HEK293 (cell line): ENCODE data around the gene ZNF273.
"Not testable (repeated sequence)": the region's sequence is repeated elsewhere in the genome, so short reads cannot be mapped to it uniquely, and the experiment has no call there.

Source experiments
- CTCF ChIA-PET: fragments of 350-600 bp; formaldehyde crosslinking; extraction: SDS; loops from one replicate; lab custom pipeline; 2021; ENCODE audit warnings: antibody characterized with exemption; lab: Yijun Ruan, JAX
- POLR2A ChIA-PET: fragments of 300-600 bp; formaldehyde crosslinking; extraction: SDS; loops from one replicate; lab custom pipeline; 2020; ENCODE audit warnings: antibody characterized with exemption, inconsistent platforms; lab: Yijun Ruan, JAX
- H3K27ac ChIP-seq: fragments of 200-500 bp; sonication (Bioruptor generic); 2 replicates; pipeline ENCODE4 v1.5.1; 2014; ENCODE audit warnings: low read depth, low read length, control low read depth, inconsistent platforms; ENCODE audit errors: extremely low read depth
- H3K36me3 ChIP-seq, 2 experiments: fragments of 200-500 bp in 1 of 2; sonication (Bioruptor generic) in 1 of 2; 1 replicate in 1 of 2; 2 replicates in 1 of 2; pipeline ENCODE4 v1.5.1; 2014 to 2017; ENCODE audit warnings: inconsistent platforms in 2 of 2, low read length in 2 of 2; ENCODE audit not compliant: control insufficient read depth in 2 of 2, insufficient read depth in 1 of 2
- H3K4me1 ChIP-seq: fragments of 200-500 bp; sonication (Bioruptor generic); 2 replicates; pipeline ENCODE4 v1.5.1; 2014; ENCODE audit warnings: mild to moderate bottlenecking, low read length, inconsistent platforms; ENCODE audit not compliant: control insufficient read depth, insufficient read depth
- H3K4me3 ChIP-seq: 2 replicates; pipeline ENCODE4 v1.5.1; 2011; ENCODE audit warnings: low read depth, mild to moderate bottlenecking, control low read depth, low read length, moderate library complexity
- H3K9me3 ChIP-seq: fragments of 200-500 bp; sonication (Bioruptor generic); 2 replicates; pipeline ENCODE4 v1.5.1; 2014; ENCODE audit warnings: low read depth, low read length, inconsistent platforms; ENCODE audit not compliant: control insufficient read depth, insufficient read depth
- BCL11A ChIP-seq: fragments of 450-650 bp; formaldehyde crosslinking; IDR thresholded peaks from 2 replicates; pipeline ENCODE4 v1.5.1; 2016; ENCODE audit warnings: low read depth, missing biosample characterization, missing genetic modification characterization
- BCL11B ChIP-seq: fragments of 450-650 bp; formaldehyde crosslinking; IDR thresholded peaks from 2 replicates; pipeline ENCODE4 v1.5.1; 2016; ENCODE audit warnings: low read depth, missing biosample characterization, missing genetic modification characterization
- MYNN ChIP-seq: fragments of 450-650 bp; formaldehyde crosslinking; IDR thresholded peaks from 2 replicates; pipeline ENCODE4 v1.5.1; 2016; ENCODE audit warnings: missing biosample characterization, missing genetic modification characterization, borderline replicate concordance
- OSR2 ChIP-seq: fragments of 450-650 bp; formaldehyde crosslinking; IDR thresholded peaks from 2 replicates; pipeline ENCODE4 v1.5.1; 2016; ENCODE audit warnings: missing biosample characterization, missing genetic modification characterization
- ZBTB1 ChIP-seq: fragments of 450-650 bp; formaldehyde crosslinking; IDR thresholded peaks from 2 replicates; pipeline ENCODE4 v1.5.1; 2016; ENCODE audit warnings: missing biosample characterization, missing genetic modification characterization
- ZBTB17 ChIP-seq: fragments of 450-650 bp; formaldehyde crosslinking; IDR thresholded peaks from 2 replicates; pipeline ENCODE4 v1.5.1; 2016; ENCODE audit warnings: missing biosample characterization, missing genetic modification characterization
- ZBTB21 ChIP-seq: fragments of 450-650 bp; formaldehyde crosslinking; IDR thresholded peaks from 2 replicates; pipeline ENCODE4 v1.5.1; 2017; ENCODE audit warnings: missing biosample characterization, missing genetic modification characterization
- ZEB2 ChIP-seq: fragments of 450-650 bp; formaldehyde crosslinking; IDR thresholded peaks from 2 replicates; pipeline ENCODE4 v1.5.1; 2016; ENCODE audit warnings: missing biosample characterization, missing genetic modification characterization
- ZFP3 ChIP-seq: fragments of 450-650 bp; formaldehyde crosslinking; IDR thresholded peaks from 2 replicates; pipeline ENCODE4 v1.5.1; 2016; ENCODE audit warnings: low read depth, missing biosample characterization, missing genetic modification characterization
- ZFP37 ChIP-seq: fragments of 450-650 bp; formaldehyde crosslinking; IDR thresholded peaks from 2 replicates; pipeline ENCODE4 v1.5.1; 2016; ENCODE audit warnings: missing biosample characterization, missing genetic modification characterization
- ZFP69B ChIP-seq: fragments of 450-650 bp; formaldehyde crosslinking; IDR thresholded peaks from 2 replicates; pipeline ENCODE4 v1.5.1; 2016; ENCODE audit warnings: missing biosample characterization, missing genetic modification characterization
- ZNF10 ChIP-seq: fragments of 450-650 bp; formaldehyde crosslinking; IDR thresholded peaks from 2 replicates; pipeline ENCODE4 v1.5.1; 2017; ENCODE audit warnings: missing biosample characterization, missing genetic modification characterization
- ZNF121 ChIP-seq: fragments of 450-650 bp; formaldehyde crosslinking; IDR thresholded peaks from 2 replicates; pipeline ENCODE4 v1.5.1; 2016; ENCODE audit warnings: missing biosample characterization, missing genetic modification characterization
- ZNF140 ChIP-seq: fragments of 450-650 bp; formaldehyde crosslinking; IDR thresholded peaks from 2 replicates; pipeline ENCODE4 v1.5.1; 2016; ENCODE audit warnings: missing biosample characterization, missing genetic modification characterization
- ZNF155 ChIP-seq: fragments of 450-650 bp; formaldehyde crosslinking; IDR thresholded peaks from 2 replicates; pipeline ENCODE4 v1.5.1; 2016; ENCODE audit warnings: missing biosample characterization, missing genetic modification characterization
- ZNF16 ChIP-seq: fragments of 450-650 bp; formaldehyde crosslinking; IDR thresholded peaks from 2 replicates; pipeline ENCODE4 v1.5.1; 2016; ENCODE audit warnings: low read depth, missing biosample characterization, missing genetic modification characterization
- ZNF23 ChIP-seq: fragments of 450-650 bp; formaldehyde crosslinking; IDR thresholded peaks from 2 replicates; pipeline ENCODE4 v1.5.1; 2016; ENCODE audit warnings: missing biosample characterization, missing genetic modification characterization, borderline replicate concordance
- ZNF266 ChIP-seq: fragments of 450-650 bp; formaldehyde crosslinking; IDR thresholded peaks from 2 replicates; pipeline ENCODE4 v1.5.1; 2016; ENCODE audit warnings: missing biosample characterization, missing genetic modification characterization, low read depth
- ZNF354C ChIP-seq: fragments of 450-650 bp; formaldehyde crosslinking; IDR thresholded peaks from 2 replicates; pipeline ENCODE4 v1.5.1; 2016; ENCODE audit warnings: missing biosample characterization, missing genetic modification characterization, low read depth, borderline replicate concordance
- ZNF416 ChIP-seq: fragments of 450-650 bp; formaldehyde crosslinking; IDR thresholded peaks from 2 replicates; pipeline ENCODE4 v1.5.1; 2016; ENCODE audit warnings: missing biosample characterization, missing genetic modification characterization
- ZNF664 ChIP-seq: fragments of 450-650 bp; formaldehyde crosslinking; IDR thresholded peaks from 2 replicates; pipeline ENCODE4 v1.5.1; 2016; ENCODE audit warnings: missing biosample characterization, missing genetic modification characterization
- ZNF785 ChIP-seq: fragments of 450-650 bp; formaldehyde crosslinking; IDR thresholded peaks from 2 replicates; pipeline ENCODE4 v1.5.1; 2016; ENCODE audit warnings: missing biosample characterization, missing genetic modification characterization
- ZNF837 ChIP-seq: fragments of 450-650 bp; formaldehyde crosslinking; IDR thresholded peaks from 2 replicates; pipeline ENCODE4 v1.5.1; 2016; ENCODE audit warnings: missing biosample characterization, missing genetic modification characterization
- ZSCAN30 ChIP-seq: fragments of 450-650 bp; IDR thresholded peaks from 2 replicates; pipeline ENCODE4 v1.5.1; 2018; ENCODE audit warnings: missing biosample characterization, mild to moderate bottlenecking, missing genetic modification characterization, moderate library complexity
- TF ChIP-seq, protein P1 (sequence below): fragments of 450-650 bp; formaldehyde crosslinking; IDR thresholded peaks from 2 replicates; pipeline ENCODE4 v1.5.1; 2016; ENCODE audit warnings: missing biosample characterization, missing genetic modification characterization
- TF ChIP-seq, protein P2 (sequence below): fragments of 450-650 bp; formaldehyde crosslinking; IDR thresholded peaks from 2 replicates; pipeline ENCODE4 v1.5.1; 2016; ENCODE audit warnings: missing biosample characterization, missing genetic modification characterization

Gene ZNF273

DNA sequence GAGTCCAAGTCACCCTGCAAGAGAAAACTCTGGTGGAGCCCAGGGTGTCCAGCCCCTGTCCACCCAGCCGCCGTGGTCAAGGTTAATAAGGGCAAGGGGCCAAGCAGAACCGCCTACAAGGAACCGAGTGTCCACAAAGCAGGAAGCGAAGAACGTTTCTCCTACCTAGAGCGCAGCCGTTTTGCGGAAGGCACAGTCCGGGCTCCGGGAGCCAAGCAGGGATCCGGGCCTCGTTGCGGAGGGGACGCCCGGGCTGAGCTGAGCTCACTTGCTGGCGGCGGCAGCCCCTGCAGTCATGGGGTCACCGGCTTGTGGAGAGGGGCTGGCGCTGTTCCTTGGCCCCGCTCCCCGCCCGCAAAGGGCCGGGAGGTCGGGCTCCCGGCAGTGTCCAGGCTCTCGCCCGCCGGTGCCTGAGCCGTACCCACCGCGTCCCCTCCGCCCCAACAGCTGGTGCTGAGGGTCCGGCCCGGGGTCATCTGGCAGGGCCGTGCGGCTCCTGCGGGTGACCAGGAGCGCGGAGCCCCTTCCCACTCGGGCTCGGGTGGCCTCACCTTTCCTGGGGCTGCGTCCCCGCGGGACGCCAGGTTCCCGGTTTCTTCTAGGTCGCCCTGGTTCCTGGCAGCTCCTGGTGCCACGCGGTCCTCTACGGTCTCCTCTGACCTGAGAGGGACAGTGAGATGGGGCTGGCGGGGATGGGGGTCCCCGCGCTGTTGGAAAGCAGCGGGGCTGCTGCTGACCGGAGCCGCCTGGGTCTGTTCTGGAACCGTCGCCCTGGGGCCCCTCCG, 14.0 kb upstream of the ZNF273 start:
- Histone ChIP-seq H3K36me3 (no peaks in the 10 kb centered on the region), H3K4me3 (no peak overlapping the region), H3K4me1 (no peaks in the 10 kb centered on the region), H3K9me3 (no peaks in the 10 kb centered on the region), H3K27ac (no peak overlapping the region)
- ChIA-PET CTCF (interaction anchor here (0.6 kb wide), 2 partner anchors 43 to 427 kb away, joined by 3 read pairs; no protein-coding TSS in a partner anchor), POLR2A (interaction anchor here (0.8 kb wide), 1 partner anchor 14 kb away, joined by 4 read pairs; the partner anchor contains the start of gene ZNF273)
- no peak for TF ChIP-seq ZNF266

DNA sequence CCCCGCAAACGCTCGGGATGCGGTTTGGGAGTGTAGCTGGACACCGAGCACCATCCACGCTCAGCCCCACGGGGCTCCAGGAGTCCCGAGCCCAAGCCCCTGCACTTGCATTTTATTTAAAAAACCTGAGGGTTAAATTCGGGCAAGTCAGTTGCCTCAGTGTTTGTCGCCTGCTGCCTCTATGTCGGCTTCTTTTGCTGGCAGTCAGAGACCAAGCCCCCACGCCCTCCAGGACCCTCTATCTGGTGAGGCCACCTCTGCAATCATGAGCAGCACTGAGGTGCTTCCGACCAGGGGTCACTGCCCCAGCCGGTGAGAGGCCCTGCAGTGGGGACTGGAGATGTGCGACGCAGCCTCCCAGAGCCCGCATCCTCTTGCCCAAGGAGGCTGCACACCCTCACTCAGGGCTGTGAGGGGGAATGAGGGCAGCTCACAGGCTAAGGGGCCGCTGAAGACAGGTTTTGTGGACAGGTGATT, 13.3 kb upstream of the ZNF273 start:
- H3K36me3 ChIP-seq, result no peaks in the 10 kb centered on the region
- no peaks in the 10 kb centered on the region for H3K4me1 ChIP-seq
- TF ChIP-seq ZNF10 (tag by site-specific recombination) (no peak), ZFP69B (no peak), ZNF416 (tag by site-specific recombination) (no peak), ZNF23 (no peak), ZNF785 (tag by site-specific recombination) (no peak), ZEB2 (tag by site-specific recombination) (no peak), ZNF16 (tag by site-specific recombination) (no peak)
- TF ChIP-seq, protein P1, sequence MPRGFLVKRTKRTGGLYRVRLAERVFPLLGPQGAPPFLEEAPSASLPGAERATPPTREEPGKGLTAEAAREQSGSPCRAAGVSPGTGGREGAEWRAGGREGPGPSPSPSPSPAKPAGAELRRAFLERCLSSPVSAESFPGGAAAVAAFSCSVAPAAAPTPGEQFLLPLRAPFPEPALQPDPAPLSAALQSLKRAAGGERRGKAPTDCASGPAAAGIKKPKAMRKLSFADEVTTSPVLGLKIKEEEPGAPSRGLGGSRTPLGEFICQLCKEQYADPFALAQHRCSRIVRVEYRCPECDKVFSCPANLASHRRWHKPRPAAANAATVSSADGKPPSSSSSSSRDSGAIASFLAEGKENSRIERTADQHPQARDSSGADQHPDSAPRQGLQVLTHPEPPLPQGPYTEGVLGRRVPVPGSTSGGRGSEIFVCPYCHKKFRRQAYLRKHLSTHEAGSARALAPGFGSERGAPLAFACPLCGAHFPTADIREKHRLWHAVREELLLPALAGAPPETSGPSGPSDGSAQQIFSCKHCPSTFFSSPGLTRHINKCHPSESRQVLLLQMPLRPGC, result no peak
- no peak overlapping the region for H3K27ac ChIP-seq
- no peak overlapping the region for H3K4me3 ChIP-seq
- ChIA-PET CTCF (interaction anchor here (0.6 kb wide), 1 partner anchor 428 kb away, joined by 3 read pairs; no protein-coding TSS in a partner anchor), POLR2A (no interaction called here)
- no peaks in the 10 kb centered on the region for H3K9me3 ChIP-seq

DNA sequence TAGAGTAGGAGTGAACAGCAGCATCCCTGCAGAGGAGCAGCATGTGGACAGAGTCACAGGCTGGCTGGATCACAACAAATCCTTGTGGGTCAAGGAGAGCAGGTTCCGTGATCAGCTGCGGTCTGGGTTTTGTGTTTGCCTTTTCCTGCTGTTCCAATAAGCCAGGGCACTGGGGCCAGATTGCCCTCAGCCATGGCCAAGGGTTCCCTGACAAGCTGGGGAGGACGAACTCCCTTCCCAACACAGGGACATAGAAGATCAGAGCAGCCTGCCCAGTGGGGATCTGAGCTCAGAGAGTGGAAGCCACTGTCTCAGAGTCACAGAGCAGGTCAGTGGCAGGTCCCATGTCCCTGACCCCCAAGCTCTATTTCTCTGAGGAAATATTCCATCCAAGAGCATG, 12.8 kb upstream of the ZNF273 start:
- POLR2A ChIA-PET, H3K4me1 ChIP-seq, H3K4me3 ChIP-seq, H3K36me3 ChIP-seq, H3K9me3 ChIP-seq, CTCF ChIA-PET, H3K27ac ChIP-seq: not testable (repeated sequence)

DNA sequence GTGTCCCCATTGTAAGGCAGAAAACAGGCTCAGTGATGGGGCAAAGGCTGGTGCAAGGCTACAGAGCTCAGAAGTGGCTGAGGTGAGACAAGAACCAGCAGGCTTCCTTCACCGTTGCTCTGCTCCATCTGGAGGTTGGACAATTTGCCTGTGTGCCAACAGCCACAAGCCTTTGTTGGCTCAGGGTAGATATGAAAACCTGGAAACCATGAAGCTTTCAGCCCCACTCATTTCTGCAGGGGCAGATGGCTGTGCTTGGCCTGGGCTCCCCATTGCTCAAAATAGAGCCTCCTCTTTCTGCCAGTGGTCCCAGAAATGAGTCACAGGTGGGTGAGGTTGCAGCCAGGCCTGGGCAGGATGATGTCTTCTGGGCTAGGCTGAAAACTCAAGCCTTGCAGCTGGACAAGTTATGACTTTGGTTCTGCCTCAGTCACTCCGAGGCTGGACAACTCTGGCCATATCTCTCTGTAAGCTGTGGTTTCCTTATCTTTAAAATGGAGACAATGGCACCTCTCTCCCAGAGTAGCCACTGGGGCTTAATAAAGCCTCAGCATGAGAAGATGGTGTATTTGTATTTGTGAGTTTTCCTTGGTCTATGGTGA, 12.2 kb upstream of the ZNF273 start:
- POLR2A ChIA-PET, result no interaction called here
- no peak overlapping the region for H3K27ac ChIP-seq
- no peaks in the 10 kb centered on the region for H3K4me1 ChIP-seq
- no peak overlapping the region for H3K4me3 ChIP-seq
- H3K36me3 ChIP-seq, result no peaks in the 10 kb centered on the region
- H3K9me3 ChIP-seq, result no peaks in the 10 kb centered on the region
- CTCF ChIA-PET, result no interaction called here
- TF ChIP-seq ZNF416 (tag by site-specific recombination) (no peak), ZSCAN30 (tag by site-specific recombination) (no peak), MYNN (no peak), ZBTB17 (no peak), BCL11A (tag by site-specific recombination) (no peak), ZFP3 (no peak), ZFP37 (no peak), ZNF837 (tag by site-specific recombination) (no peak), ZNF155 (no peak), ZNF354C (tag by site-specific recombination) (no peak), ZNF664 (tag by site-specific recombination) (no peak), OSR2 (no peak), BCL11B (tag by site-specific recombination) (no peak), ZBTB21 (tag by site-specific recombination) (no peak), ZBTB1 (tag by site-specific recombination) (no peak), ZNF140 (tag by site-specific recombination) (no peak), ZNF121 (no peak)
- TF ChIP-seq, protein P2, sequence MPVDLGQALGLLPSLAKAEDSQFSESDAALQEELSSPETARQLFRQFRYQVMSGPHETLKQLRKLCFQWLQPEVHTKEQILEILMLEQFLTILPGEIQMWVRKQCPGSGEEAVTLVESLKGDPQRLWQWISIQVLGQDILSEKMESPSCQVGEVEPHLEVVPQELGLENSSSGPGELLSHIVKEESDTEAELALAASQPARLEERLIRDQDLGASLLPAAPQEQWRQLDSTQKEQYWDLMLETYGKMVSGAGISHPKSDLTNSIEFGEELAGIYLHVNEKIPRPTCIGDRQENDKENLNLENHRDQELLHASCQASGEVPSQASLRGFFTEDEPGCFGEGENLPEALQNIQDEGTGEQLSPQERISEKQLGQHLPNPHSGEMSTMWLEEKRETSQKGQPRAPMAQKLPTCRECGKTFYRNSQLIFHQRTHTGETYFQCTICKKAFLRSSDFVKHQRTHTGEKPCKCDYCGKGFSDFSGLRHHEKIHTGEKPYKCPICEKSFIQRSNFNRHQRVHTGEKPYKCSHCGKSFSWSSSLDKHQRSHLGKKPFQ (tag by site-specific recombination), result no peak
